ENCODE measurements around the gene WWP2. TPM values are rescaled to one million over a fixed set of nuclear protein-coding genes. Genes with fewer than 3 reads are reported as not detected.

The WWP2 gene
- total RNA-seq, 1 donor from 2014 or later: 36.4 TPM

DNA sequence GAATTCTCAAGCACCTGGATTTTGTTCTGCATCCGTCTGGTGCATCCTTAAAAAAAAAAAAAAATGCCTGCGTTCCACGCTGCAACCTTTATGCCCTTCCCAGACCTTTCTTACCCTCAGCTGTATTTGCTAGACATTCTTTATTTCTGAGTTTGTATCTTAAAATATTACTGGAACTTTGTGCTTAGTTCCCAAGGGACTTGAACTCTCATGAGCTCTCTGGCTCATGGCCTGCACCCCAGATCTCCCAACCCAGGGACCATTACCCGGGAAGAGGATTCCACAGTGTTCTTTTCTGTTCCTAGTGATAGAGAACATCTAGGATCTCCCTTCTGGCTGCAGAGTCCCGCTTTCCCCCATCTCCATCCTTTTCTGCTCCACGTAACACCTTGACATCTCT lies 160.1 kb downstream of the WWP2 start:
- DNase-seq (ENCODE audit: extremely low read depth, low read depth, low spot score): no peak

- no peak for DNase-seq (ENCODE audit: extremely low read depth, low read depth, low spot score)
Measured at GRCh38 chr16:69924041-69924775, 162.1 kb downstream of the WWP2 start.

DNA sequence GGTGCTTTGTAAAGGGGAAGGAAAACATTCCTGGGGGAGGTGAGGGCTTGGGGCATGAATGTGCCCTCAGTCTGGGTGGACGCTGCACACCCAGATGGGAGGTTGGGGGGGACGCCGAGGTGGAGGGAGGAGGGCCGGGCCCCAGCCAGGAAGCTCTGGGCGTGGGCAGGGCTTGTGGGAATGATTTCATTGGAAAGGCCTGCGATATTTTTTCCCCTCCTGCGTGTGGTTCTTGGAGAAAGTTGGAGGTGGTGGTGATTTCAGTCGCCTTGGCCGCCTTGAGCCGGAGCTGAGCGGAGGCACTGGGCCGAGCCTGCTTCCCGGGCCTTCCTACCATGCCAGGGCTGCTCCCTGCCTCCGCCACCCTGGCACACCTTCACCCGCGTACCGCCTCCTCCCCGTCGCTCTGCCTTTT lies 162.7 kb downstream of the WWP2 start:
- no peak for DNase-seq (ENCODE audit: extremely low read depth, low read depth, low spot score)

DNA sequence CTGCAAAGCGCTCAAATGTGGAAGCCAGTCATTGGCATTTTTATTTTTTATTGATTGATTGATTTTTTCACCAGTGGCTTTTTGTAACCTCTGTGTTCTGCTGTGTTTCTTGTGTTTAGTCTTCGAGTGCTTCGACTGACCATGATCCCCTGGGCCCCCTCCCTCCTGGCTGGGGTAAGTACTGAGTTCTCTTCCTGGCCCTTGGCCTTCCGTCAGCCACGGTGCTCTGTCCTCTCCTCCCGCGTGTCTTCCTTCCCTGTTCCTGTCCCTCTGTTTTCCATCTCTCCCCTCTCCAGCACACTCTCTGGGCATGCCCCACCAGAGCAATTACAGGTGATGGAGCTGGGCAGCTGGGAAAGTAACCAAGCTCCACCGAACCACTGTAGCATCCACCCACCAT lies 163.2 kb downstream of the WWP2 start:
- no peak for DNase-seq (ENCODE audit: extremely low read depth, low read depth, low spot score)

DNA sequence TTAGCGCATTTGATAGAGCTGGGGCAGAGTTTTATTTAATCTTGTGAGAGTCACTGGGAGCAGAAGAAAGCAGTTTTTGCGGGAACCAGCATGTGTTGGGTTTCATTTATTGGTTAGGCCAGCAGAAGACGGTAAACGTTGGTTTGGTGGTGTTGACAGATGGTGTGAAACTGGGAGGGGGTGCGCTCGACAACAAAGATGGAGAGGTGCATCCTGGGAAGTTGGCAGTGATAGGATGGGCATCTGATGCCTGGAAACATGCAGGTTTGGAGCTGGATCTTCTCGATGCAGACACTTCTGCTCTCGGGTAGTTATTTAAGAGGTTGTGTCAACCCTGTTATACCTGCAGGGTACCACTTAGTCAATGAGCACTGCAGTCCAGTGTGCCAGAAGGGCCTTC lies 164.1 kb downstream of the WWP2 start:
- no peak for DNase-seq (ENCODE audit: extremely low read depth, low read depth, low spot score)

DNA sequence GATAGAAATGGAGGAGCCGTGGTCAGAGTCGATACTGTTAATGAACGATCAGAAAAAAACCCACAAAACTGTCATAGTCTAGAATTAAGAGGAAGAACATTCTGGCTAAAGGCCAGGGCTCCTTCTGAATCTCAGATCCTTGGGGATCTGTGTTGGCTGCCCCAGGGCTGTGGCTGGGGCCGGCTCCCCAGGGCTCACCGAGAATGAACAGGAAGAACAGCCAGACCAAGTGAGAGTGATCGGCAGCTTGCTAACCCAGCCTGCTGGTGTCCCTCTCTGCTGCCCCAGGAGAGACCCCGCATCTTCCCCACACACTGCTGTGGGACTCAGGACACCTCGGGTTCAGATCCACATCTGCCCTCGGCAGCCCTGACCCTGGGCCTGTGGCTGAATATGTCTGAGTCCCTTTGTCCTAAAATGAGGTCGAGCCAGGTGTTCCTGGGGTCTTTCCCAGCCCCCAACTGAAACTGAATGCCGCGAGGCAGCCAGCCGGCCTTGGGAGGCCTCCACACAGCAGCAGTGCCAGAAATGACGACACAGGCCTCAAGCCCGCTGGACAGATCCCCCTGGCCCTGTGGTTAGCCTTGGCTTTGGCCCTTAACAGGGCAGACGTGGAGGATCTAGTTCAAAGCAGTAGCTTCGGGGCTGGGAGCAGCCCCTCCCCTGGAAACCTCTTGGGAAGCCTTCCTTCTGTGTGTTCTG lies 165.1 kb downstream of the WWP2 start:
- DNase-seq (ENCODE audit: extremely low read depth, low read depth, low spot score): no peak

- DNase-seq (ENCODE audit: extremely low read depth, low read depth, low spot score): no peak
Measured at GRCh38 chr16:69928856-69929400, 166.8 kb downstream of the WWP2 start.

DNA sequence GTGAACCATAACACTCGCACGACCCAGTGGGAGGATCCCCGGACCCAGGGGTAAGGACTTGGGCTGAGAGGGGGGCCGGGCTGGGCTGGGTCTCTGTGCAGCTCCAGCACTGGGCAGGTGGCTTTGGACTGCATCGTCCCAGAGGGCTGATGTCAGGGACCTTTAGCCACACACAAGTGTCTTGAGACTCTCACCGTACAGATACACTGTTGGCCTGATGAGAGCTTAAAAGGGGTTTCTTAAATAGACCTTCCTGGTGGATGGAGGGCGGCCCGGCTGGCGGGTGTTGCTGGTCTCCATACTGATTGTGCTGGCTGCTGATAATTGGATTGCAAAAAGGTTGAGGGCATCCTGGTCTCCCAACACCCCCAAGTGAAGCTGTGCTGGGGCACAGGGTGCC lies 167.3 kb downstream of the WWP2 start:
- no peak for DNase-seq (ENCODE audit: extremely low read depth, low read depth, low spot score)

GRCh38 chr16:69930117-69930776 lies 168.1 kb downstream of the WWP2 start:
- no peak for DNase-seq (ENCODE audit: extremely low read depth, low read depth, low spot score)

DNA sequence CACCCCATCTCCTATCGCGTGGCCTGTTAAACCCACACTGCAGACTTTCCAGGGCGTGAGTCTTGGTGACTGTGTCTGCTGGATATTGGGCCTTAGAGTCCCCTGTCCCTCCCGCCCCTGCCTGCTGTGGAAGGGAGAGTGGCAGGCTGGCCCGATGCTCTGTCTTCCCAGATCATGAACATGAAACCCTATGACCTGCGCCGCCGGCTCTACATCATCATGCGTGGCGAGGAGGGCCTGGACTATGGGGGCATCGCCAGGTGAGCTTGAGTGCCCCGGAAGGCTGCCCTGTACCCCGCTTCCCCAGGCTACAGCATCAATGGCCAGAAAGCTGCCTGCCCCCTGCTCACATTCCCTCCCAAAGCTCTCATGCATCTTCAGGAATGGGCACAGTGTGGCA lies 169.5 kb downstream of the WWP2 start:
- DNase-seq (ENCODE audit: extremely low read depth, low read depth, low spot score): no peak

GRCh38 chr16:69932228-69932627 lies 170.1 kb downstream of the WWP2 start:
- no peak for DNase-seq (ENCODE audit: extremely low read depth, low read depth, low spot score)

- no peak for DNase-seq (ENCODE audit: extremely low read depth, low read depth, low spot score)
Measured at GRCh38 chr16:69932691-69933392, 170.7 kb downstream of the WWP2 start.

DNA sequence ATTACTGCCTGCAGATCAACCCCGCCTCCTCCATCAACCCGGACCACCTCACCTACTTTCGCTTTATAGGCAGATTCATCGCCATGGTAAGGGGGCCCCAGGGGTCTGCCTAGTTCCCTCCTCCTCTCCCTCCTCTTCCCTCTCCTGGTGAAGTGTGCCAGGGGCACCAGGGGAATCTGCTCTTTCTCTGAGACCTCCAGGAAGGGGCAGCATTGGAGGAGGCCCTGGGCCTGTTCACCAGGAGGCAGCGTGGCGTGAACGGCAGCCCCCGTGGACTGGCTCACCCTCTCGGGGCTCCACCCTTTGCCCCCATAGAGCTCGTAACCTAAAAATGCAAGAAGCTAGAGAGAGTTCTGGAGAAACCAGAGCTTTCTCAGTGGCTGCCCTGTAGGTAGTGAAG lies 171.9 kb downstream of the WWP2 start:
- DNase-seq (ENCODE audit: extremely low read depth, low read depth, low spot score): no peak

DNA sequence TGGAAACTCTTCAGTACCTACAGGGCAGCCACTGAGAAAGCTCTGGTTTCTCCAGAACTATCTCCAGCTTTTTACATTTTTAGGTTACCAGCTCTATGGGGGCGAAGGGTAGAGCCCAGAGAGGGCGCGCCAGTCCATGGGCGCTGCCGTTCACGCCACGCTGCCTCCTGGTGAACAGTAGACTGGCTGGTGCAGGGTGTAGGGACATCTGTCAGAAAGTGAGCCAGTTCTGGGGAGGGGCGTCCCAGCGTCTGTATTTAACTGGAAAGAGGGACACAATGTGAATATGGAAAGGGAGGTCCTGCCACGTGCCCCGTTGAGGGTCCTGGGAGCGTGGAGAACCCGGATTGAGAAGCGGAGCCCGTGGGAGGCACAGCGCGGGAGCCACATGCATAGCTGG lies 172.6 kb downstream of the WWP2 start:
- DNase-seq (ENCODE audit: extremely low read depth, low read depth, low spot score): no peak

DNA sequence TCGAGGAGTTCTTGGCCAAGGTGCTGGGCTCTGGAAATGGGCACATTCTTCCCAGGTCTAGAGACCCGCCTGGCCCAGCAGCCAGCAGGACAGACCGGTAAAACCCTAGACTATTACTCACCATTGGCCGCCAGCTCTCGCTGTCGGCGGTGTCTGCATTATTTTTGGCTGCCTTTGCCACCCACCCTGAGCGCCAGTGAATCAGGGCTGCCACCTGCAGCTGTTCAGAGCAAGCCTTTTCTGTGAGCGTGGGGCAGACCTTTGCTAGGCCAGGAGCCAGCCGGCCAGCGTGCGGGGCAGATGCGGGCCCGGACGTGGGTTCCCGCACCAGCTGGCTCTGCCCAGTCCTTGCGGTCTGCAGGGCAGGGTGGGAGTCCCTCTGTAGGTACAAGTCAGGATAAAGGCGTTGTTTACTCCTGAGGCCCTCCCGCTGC lies 173.2 kb downstream of the WWP2 start:
- DNase-seq (ENCODE audit: extremely low read depth, low read depth, low spot score): no peak

DNA sequence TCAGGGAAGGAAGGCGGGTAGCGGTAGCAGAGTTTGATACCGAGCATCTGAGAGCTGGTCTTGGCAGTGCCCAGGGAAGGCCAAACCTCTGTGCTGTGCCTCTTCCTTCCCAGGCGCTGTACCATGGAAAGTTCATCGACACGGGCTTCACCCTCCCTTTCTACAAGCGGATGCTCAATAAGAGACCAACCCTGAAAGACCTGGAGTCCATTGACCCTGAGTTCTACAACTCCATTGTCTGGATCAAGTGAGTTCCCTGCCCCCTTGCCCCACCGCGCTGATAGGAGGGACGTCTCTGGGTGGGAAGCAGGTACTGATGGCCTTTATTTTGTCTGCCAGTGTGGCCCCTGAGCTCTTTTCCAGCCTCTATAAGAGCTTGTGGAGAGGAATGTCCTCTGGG lies 173.6 kb downstream of the WWP2 start:
- DNase-seq (ENCODE audit: extremely low read depth, low read depth, low spot score): no peak

DNA sequence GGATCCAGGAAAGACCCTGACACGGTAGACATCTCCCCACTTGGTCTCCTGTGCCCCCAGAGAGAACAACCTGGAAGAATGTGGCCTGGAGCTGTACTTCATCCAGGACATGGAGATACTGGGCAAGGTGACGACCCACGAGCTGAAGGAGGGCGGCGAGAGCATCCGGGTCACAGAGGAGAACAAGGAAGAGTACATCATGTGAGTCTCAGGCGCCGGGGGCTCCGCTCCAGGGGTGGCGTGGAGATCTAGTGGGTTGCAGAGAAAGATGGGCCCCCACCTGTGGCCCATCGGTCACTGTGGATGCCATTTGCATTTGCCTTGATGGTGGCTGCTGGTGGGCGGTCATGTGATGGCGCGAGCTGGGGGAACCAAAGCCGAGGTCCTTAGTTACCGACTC lies 174.1 kb downstream of the WWP2 start:
- no peak for DNase-seq (ENCODE audit: extremely low read depth, low read depth, low spot score)

DNA sequence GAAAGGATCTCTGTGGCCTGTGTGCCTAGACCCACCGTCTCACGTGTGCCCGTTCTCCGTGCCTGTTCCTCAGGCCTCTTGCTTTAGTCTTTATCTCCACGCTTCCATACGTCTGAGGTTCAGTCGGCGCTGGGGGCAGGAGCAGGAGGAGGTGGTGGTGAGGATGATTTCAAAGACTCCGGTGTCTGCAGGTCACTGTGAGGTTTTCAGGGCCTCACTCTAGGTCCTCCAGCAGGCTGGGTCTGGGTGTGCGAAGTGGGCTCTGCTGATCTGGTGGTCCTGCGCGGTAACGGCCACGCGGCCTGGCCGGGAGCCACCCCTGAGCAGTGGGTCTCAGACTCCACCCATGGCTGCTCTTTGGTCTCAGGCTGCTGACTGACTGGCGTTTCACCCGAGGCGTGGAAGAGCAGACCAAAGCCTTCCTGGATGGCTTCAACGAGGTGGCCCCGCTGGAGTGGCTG lies 174.6 kb downstream of the WWP2 start:
- no peak for DNase-seq (ENCODE audit: extremely low read depth, low read depth, low spot score)

DNA sequence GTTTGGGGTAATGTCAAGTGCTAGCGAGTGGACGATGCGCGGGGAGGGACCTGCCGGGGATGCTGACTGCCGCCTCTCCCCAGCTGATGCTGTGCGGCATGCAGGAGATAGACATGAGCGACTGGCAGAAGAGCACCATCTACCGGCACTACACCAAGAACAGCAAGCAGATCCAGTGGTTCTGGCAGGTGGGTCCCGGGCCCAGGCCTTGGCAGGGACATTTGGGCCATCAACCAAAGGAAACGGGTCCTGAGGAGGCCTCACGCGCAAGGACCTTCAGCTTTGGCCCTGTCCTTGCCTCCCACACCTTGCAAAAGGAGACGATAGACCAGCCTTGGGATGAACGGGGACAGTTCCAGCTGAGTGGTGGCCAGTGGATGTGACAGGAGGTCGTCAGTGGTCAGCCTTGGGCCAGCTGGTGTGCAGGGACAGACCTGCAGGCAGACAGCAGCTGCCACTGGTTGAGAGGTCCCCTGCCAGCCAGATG lies 175.4 kb downstream of the WWP2 start:
- DNase-seq (ENCODE audit: extremely low read depth, low read depth, low spot score): no peak

DNA sequence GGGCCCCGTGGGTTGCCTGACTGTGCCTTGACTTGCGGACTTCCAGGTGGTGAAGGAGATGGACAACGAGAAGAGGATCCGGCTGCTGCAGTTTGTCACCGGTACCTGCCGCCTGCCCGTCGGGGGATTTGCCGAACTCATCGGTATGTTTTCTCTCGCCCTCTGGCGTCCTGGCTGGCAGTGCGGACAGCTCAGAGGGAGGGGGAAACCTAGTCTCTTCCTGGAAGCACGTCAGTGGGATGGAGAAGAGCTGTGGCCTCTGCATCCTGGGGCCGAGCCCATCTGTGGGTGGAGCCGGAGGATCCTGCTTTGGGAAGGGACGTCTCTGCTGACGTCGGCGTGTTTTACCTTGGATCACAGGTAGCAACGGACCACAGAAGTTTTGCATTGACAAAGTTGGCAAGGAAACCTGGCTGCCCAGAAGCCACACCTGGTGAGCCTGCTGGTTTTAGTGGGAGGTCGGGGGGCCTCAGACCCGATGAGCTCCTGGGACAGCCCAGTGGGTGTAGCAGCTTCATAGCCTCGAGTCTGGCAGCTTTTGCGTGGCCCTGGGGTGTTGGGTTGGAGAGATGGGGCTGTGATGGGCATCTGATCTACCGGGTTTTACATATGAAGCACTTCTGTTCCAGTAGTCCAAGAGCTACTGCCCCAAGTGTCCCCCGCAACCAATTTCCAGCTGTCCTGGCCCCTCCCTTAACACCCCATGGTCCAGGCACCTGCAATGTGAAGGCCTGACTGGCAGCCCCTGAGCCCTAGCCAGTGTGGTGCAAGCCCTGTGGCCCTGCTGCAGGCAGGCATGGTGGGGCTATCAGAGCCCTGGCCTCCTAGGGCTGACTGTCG lies 177.1 kb downstream of the WWP2 start:
- no peak for DNase-seq (ENCODE audit: extremely low read depth, low read depth, low spot score)

Data from glomerular endothelial cell (primary cell).